H1 (cell line): ENCODE measurements around the gene IQCM. TPM values are rescaled to one million over a fixed set of nuclear protein-coding genes. Genes with fewer than 3 reads are reported as not detected.

Experiments
- CBX5 ChIP-seq: fragments of 300-800, 300-1000 bp; sonication (generic); IDR thresholded peaks from 2 replicates; pipeline ENCODE4 v1.7.1; 2016; ENCODE audit warnings: antibody characterized with exemption, low read length, low read depth
- CHD2 ChIP-seq: IDR thresholded peaks from 2 replicates; pipeline ENCODE4 v1.6.1; 2012; ENCODE audit warnings: low read length, improper control_type of control experiment
- EGR1 ChIP-seq: IDR thresholded peaks from 2 replicates; pipeline ENCODE4 v1.6.1; 2011; ENCODE audit warnings: low read depth, low read length, borderline replicate concordance
- EZH2 ChIP-seq: fragments of 200-600 bp; sonication (generic); IDR thresholded peaks from 2 replicates; pipeline ENCODE4 v1.7.1; 2012; ENCODE audit warnings: low read depth, mild to moderate bottlenecking, moderate library complexity, low read length, inconsistent platforms; ENCODE audit not compliant: severe bottlenecking
- HDAC2 ChIP-seq, 2 experiments: fragments of 300-600 bp in 1 of 2; sonication (generic) in 1 of 2; IDR thresholded peaks; 2 replicates each; pipeline ENCODE4 v1.6.1; 2011 to 2012; ENCODE audit warnings: low read depth in 2 of 2, low read length in 2 of 2, mild to moderate bottlenecking in 2 of 2, moderate library complexity in 2 of 2, borderline replicate concordance in 1 of 2, inconsistent platforms in 1 of 2
- HDAC6 ChIP-seq: IDR thresholded peaks from one replicate; pipeline ENCODE4 v1.7.1; 2012; ENCODE audit warnings: low read depth, mild to moderate bottlenecking, inconsistent platforms, low read length, moderate library complexity
- KDM4A ChIP-seq: IDR thresholded peaks from one replicate; pipeline ENCODE4 v1.7.1; 2012; ENCODE audit warnings: low read depth, mild to moderate bottlenecking, moderate library complexity, low read length, inconsistent platforms; ENCODE audit not compliant: severe bottlenecking
- KDM5A ChIP-seq: fragments of 200-600 bp; IDR thresholded peaks from 2 replicates; pipeline ENCODE4 v1.7.1; 2012; ENCODE audit warnings: mild to moderate bottlenecking, low read length, inconsistent platforms, mixed read lengths
- POLR2AphosphoS5 ChIP-seq: IDR thresholded peaks from 2 replicates; pipeline ENCODE4 v1.6.1; 2011; ENCODE audit warnings: low read depth, low read length
- RBBP5 ChIP-seq: IDR thresholded peaks from 2 replicates; pipeline ENCODE4 v1.7.1; 2012; ENCODE audit warnings: low read depth, mild to moderate bottlenecking, inconsistent platforms, low read length, moderate library complexity, borderline replicate concordance
- SUZ12 ChIP-seq: fragments of 200-600 bp; sonication (generic); IDR thresholded peaks from 2 replicates; pipeline ENCODE4 v1.6.1; 2012; ENCODE audit warnings: mild to moderate bottlenecking, inconsistent platforms, low read length, moderate library complexity, mixed read lengths
- polyA plus RNA-seq, 7 experiments: library from polyadenylated mRNA; depleted of rRNA in 3 of 7; stranded (reverse) in 5 of 7; unstranded in 2 of 7; fragments of >200 nt in 5 of 7; fragments of 200-250 nt in 2 of 7; gene quantifications; 1 replicate in 5 of 7; 2 replicates in 1 of 7; 4 replicates in 1 of 7; pipeline versions ENCODE4 v1.2.1 to v1.2.3, GENCODE V29; 2011 to 2013; ENCODE audit warnings: missing spikeins in 2 of 7, mixed read lengths in 2 of 7
- total RNA-seq: library from RNA; stranded (reverse); fragmentation: NEBNext Ultra II Directional; extraction: Animal tissue kit (Norgen Biotek cat#: 25700); gene quantifications from 2 replicates; pipeline ENCODE4 v1.2.1, GENCODE V29; 2021

IQCM gene
- total and polyA plus RNA-seq, 2 of the 8 experiments (the other 6 are each of a cell fraction or from before 2014, with no cell fraction given): not detected

DNA sequence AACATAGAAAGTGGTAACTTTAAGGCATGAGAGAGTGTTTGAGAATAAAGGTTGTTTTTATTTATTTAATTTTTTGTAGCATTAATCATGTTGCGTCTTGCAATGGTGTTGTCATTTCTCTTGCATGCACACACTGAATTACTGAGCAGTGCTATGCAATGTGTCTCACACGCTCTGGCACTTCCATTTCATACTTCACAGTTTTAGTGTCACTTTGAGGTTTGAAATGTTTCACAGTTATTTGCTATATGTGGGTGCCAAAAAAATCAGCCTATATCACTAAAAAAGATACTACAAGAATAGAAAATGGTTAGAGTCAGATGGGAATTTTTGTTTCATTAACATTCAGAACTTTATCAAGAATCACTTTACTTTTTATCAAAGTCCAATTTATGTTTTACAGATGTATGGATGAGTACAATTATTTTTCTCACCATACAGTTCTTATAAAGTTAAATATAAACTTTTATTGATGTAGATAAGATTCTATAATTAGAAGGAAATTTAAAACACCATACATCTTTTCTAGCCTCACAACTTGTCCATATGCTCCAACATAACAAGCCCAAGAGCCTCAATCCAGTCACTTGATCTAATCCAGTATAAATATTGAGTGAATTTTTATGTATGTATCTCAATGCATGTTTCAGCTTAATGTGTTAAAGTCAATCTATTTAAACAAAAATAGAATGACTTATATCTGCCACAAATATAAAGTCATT is 114.0 kb downstream of the IQCM start (continued):
- TF ChIP-seq RBBP5 (no peak), CBX5 (no peak), HDAC6 (no peak), KDM5A (no peak), POLR2AphosphoS5 (no peak), CHD2 (no peak), HDAC2 (IDR thresholded peaks at IDR 0.05; ENCODE audit: borderline replicate concordance in 1 of 2, low read depth in 2 of 2, low read length in 2 of 2) (no peak), EGR1 (no peak), KDM4A (no peak), EZH2 (no peak), SUZ12 (no peak)
